22Rv1 (cell line): ENCODE data around the gene IL19.

Experiments
- CTCF ChIP-seq: fragments of 450-650 bp; IDR thresholded peaks from 2 replicates; pipeline ENCODE4 v1.5.1; 2017; ENCODE audit warnings: mild to moderate bottlenecking
- ZFX ChIP-seq: fragments of 450-650 bp; IDR thresholded peaks from 2 replicates; pipeline ENCODE4 v1.6.1; 2017; ENCODE audit warnings: antibody characterized with exemption, borderline replicate concordance

- TF ChIP-seq CTCF (no peak), ZFX (no peak)
Measured at GRCh38 chr1:206796981-206797402, 26.4 kb downstream of the IL19 start.
